Endothelial cell of umbilical vein (primary cell): ENCODE data around the gene CRYAB. TPM values are rescaled to one million over a fixed set of nuclear protein-coding genes. Genes with fewer than 3 reads are reported as not detected.

Experiments
- BruUV-seq: library from RNA; stranded (reverse); fragments of 400-500 nt; replicated peaks from 2 replicates; lab custom pipeline; 2021; lab: Mats Ljungman, UMichigan
- CTCF ChIA-PET: fragments of 300-600, 350-600 bp; sonication (Branson Sonifier 250); formaldehyde crosslinking; loops from one replicate; lab custom pipeline; 2021; ENCODE audit warnings: antibody characterized with exemption, inconsistent platforms; lab: Charles Lee
- POLR2A ChIA-PET: fragments of 300-600, 350-600 bp; sonication (Branson Sonifier 250); formaldehyde crosslinking; loops from one replicate; lab custom pipeline; 2021; ENCODE audit warnings: antibody characterized with exemption, inconsistent platforms; lab: Charles Lee
- DNase-seq: peaks from one replicate; pipeline ENCODE4 v3.0.0-alpha.2; 2011; ENCODE audit warnings: low read depth, low spot score
- FAIRE-seq: peaks from 2 replicates; lab custom pipeline; 2011; peaks lifted over from hg19 to GRCh38; lab: Jason Lieb, UNC
- H2AFZ ChIP-seq: 2 replicates; pipeline ENCODE4 v1.6.0; 2012; ENCODE audit warnings: low read depth, low read length, control low read depth, inconsistent platforms
- H3K27ac ChIP-seq: 2 replicates; pipeline ENCODE4 v1.5.1; 2011; ENCODE audit warnings: low read depth, mild to moderate bottlenecking, control low read depth, low read length, moderate library complexity; ENCODE audit not compliant: insufficient read depth
- H3K27me3 ChIP-seq, 2 experiments: 2 replicates each; pipeline versions ENCODE4 v1.6.0 to v1.6.1; 2011; ENCODE audit warnings: low read length in 2 of 2, mixed read lengths in 1 of 2; ENCODE audit not compliant: control insufficient read depth in 2 of 2, insufficient read depth in 2 of 2
- H3K36me3 ChIP-seq, 2 experiments: 2 replicates in 1 of 2; 3 replicates in 1 of 2; pipeline ENCODE4 v1.5.1; 2011; ENCODE audit warnings: low read length in 2 of 2, mild to moderate bottlenecking in 1 of 2, moderate library complexity in 1 of 2; ENCODE audit not compliant: control insufficient read depth in 2 of 2, insufficient read depth in 2 of 2; ENCODE audit errors: extremely low read depth in 1 of 2
- H3K4me1 ChIP-seq: 3 replicates; pipeline ENCODE4 v1.5.1; 2011; ENCODE audit warnings: mild to moderate bottlenecking, low read length; ENCODE audit not compliant: control insufficient read depth, insufficient read depth; ENCODE audit errors: extremely low read depth
- H3K4me2 ChIP-seq: 2 replicates; pipeline ENCODE4 v1.6.1; 2011; ENCODE audit warnings: low read length, control low read depth, mixed read lengths; ENCODE audit not compliant: insufficient read depth
- H3K4me3 ChIP-seq, 3 experiments: fragments of 200-600 bp in 1 of 3; sonication (generic), shearing (Covaris generic) in 1 of 3; replicated peaks in 1 of 3; 2 replicates each; pipeline ENCODE4 v1.5.1; 2011 to 2016; ENCODE audit warnings: control low read depth in 3 of 3, low read length in 3 of 3, mild to moderate bottlenecking in 2 of 3, inconsistent platforms in 1 of 3, low read depth in 1 of 3, moderate library complexity in 1 of 3; ENCODE audit not compliant: insufficient read depth in 1 of 3
- H3K79me2 ChIP-seq: 2 replicates; pipeline ENCODE4 v1.6.0; 2012; ENCODE audit warnings: low read length, inconsistent platforms; ENCODE audit not compliant: control insufficient read depth, insufficient read depth
- H3K9ac ChIP-seq: replicated peaks from 2 replicates; pipeline ENCODE3; 2011; ENCODE audit warnings: low read length, control low read depth; ENCODE audit not compliant: insufficient read depth; ENCODE audit errors: extremely low read depth
- H3K9me1 ChIP-seq: replicated peaks from 3 replicates; pipeline ENCODE4 v1.6.0; 2011; ENCODE audit warnings: mild to moderate bottlenecking, low read length; ENCODE audit not compliant: control insufficient read depth, insufficient read depth; ENCODE audit errors: extremely low read depth
- H3K9me3 ChIP-seq: replicated peaks from 2 replicates; pipeline ENCODE4 v1.5.1; 2012; ENCODE audit warnings: low read length, inconsistent platforms; ENCODE audit not compliant: control insufficient read depth, insufficient read depth
- H4K20me1 ChIP-seq: replicated peaks from 2 replicates; pipeline ENCODE3; 2011; ENCODE audit warnings: mild to moderate bottlenecking, low read length; ENCODE audit not compliant: control insufficient read depth, insufficient read depth; ENCODE audit errors: extremely low read depth
- CTCF ChIP-seq, 2 donors: IDR thresholded peaks; 1 replicate in 1 of 2; 2 replicates in 1 of 2; pipeline ENCODE4 v1.5.1; 2011; ENCODE audit warnings: low read length in 2 of 2, mild to moderate bottlenecking in 2 of 2, moderate library complexity in 2 of 2, control low read depth in 1 of 2, inconsistent platforms in 1 of 2, low read depth in 1 of 2; ENCODE audit not compliant: insufficient read depth in 1 of 2; ENCODE audit errors: extremely low read depth in 1 of 2
- EZH2 ChIP-seq: IDR thresholded peaks from 2 replicates; pipeline ENCODE4 v1.6.1; 2012; ENCODE audit warnings: borderline replicate concordance, low read depth, mild to moderate bottlenecking, moderate library complexity, low read length, inconsistent platforms; ENCODE audit not compliant: severe bottlenecking
- FOS ChIP-seq: IDR thresholded peaks from 2 replicates; pipeline ENCODE4 v1.6.1; 2011; ENCODE audit warnings: mild to moderate bottlenecking, low read length, moderate library complexity, borderline replicate concordance; ENCODE audit not compliant: insufficient read depth
- GATA2 ChIP-seq: IDR thresholded peaks from 2 replicates; pipeline ENCODE4 v1.7.0; 2011; ENCODE audit warnings: low read depth, mild to moderate bottlenecking, moderate library complexity, mixed read lengths, low read length; ENCODE audit not compliant: insufficient read length, insufficient read depth
- JUN ChIP-seq: IDR thresholded peaks from 2 replicates; pipeline ENCODE4 v1.6.1; 2011; ENCODE audit warnings: borderline replicate concordance, low read depth; ENCODE audit not compliant: insufficient read length, insufficient read depth
- MAX ChIP-seq: IDR thresholded peaks from 2 replicates; pipeline ENCODE4 v1.6.1; 2011; ENCODE audit not compliant: insufficient read depth, insufficient read length
- MYC ChIP-seq: IDR thresholded peaks from one replicate; pipeline ENCODE4 v1.6.1; 2011; ENCODE audit warnings: mild to moderate bottlenecking, low read depth, low read length
- POLR2A ChIP-seq: IDR thresholded peaks from 2 replicates; pipeline ENCODE4 v1.6.1; 2012; ENCODE audit warnings: low read depth, mild to moderate bottlenecking, control low read depth, low read length
- POLR2AphosphoS5 ChIP-seq: IDR thresholded peaks from 2 replicates; pipeline ENCODE4 v1.6.1; 2012; ENCODE audit warnings: low read depth, mild to moderate bottlenecking, control low read depth, low read length, moderate library complexity; ENCODE audit not compliant: insufficient read depth
- dilution Hi-C: fragments of 300-500 bp; cut with MboI; formaldehyde crosslinking; loops from one replicate; pipeline ENCODE4 v1.15.0; 2019; ENCODE audit warnings: low sequenced_read_pairs; ENCODE audit not compliant: extremely low pct_ligation_motif_present
- intact Hi-C: fragments of 100-400 bp; cut with micrococcal nuclease; formaldehyde crosslinking; loops from one replicate; pipeline ENCODE4 v1.10.0; 2022
- polyA plus RNA-seq, 4 experiments: library from polyadenylated mRNA; depleted of rRNA in 3 of 4; stranded (reverse) in 3 of 4; unstranded in 1 of 4; fragments of >200 nt; gene quantifications; 2 replicates each; pipeline versions ENCODE4 v1.2.1 to v1.2.3, GENCODE V29; 2011 to 2012; ENCODE audit warnings: missing spikeins in 1 of 4
- total RNA-seq: library from RNA; stranded (reverse); gene quantifications from 2 replicates; pipeline ENCODE4 v1.2.3, GENCODE V29; 2021

CRYAB gene
- total and polyA plus RNA-seq, 2 donors (not counting 3 experiments of a cell fraction or from before 2014, with no cell fraction given), result 0.48 TPM; not detected in 1

GRCh38 chr11:111947143-111947542, 35.6 kb upstream of the CRYAB start:
- Histone ChIP-seq H3K79me2 (peaks cover 6% of the 10 kb centered on the region), H3K27me3 (no peaks in the 10 kb centered on the region), H3K4me1 (peaks cover 43% of the 10 kb centered on the region), H3K9me3 (no peaks in the 10 kb centered on the region), H3K4me3 (no peak overlapping the region), H3K9me1 (no peaks in the 10 kb centered on the region), H3K4me2 (no peak overlapping the region), H2AFZ (no peak overlapping the region), H3K36me3 (no peaks in the 10 kb centered on the region), H3K27ac (peak overlapping the region; percentile 40), H4K20me1 (no peaks in the 10 kb centered on the region), H3K9ac (no peak overlapping the region)
- dilution Hi-C loops (no loop called here), intact Hi-C loops (no loop called here)
- no TSS peak for BruUV-seq
- DNase-seq (no peak), FAIRE-seq (no peak)
- CTCF ChIA-PET, result no interaction called here
- POLR2A ChIA-PET, result no interaction called here
- no peak for TF ChIP-seq MAX
- no peak for TF ChIP-seq POLR2AphosphoS5
- no peak for TF ChIP-seq POLR2A
- no peak for TF ChIP-seq FOS
- TF ChIP-seq MYC, result no peak
- TF ChIP-seq CTCF (IDR thresholded peaks at IDR 0.05; ENCODE audit: extremely low read depth in 1 of 2, insufficient read depth in 1 of 2, low read depth in 1 of 2, low read length in 2 of 2), result no peak
- no peak for TF ChIP-seq JUN
- no peak for TF ChIP-seq EZH2
- no peak for TF ChIP-seq GATA2
